HCT116 (cell line): ENCODE results near the gene GPR15.

Source experiments
- CEBPB ChIP-seq: IDR thresholded peaks from 2 replicates; pipeline ENCODE4 v1.6.1; 2012; ENCODE audit warnings: low read depth
- EGR1 ChIP-seq: IDR thresholded peaks from 2 replicates; pipeline ENCODE4 v1.6.1; 2012; ENCODE audit warnings: low read depth
- EZH2 ChIP-seq: fragments of 200-600 bp; sonication (generic); IDR thresholded peaks from 2 replicates; pipeline ENCODE4 v1.6.1; 2017; ENCODE audit warnings: antibody characterized with exemption, mixed run types
- EZH2phosphoT487 ChIP-seq: fragments of 200-600 bp; IDR thresholded peaks from 2 replicates; pipeline ENCODE4 v1.6.1; 2018; ENCODE audit warnings: antibody characterized with exemption, borderline replicate concordance
- JUND ChIP-seq: IDR thresholded peaks from 2 replicates; pipeline ENCODE4 v1.6.1; 2012
- MAX ChIP-seq: IDR thresholded peaks from 2 replicates; pipeline ENCODE4 v1.6.1; 2012
- POLR2A ChIP-seq: IDR thresholded peaks from 2 replicates; pipeline ENCODE4 v1.7.0; 2011; ENCODE audit warnings: borderline replicate concordance; ENCODE audit not compliant: insufficient read depth, insufficient read length; ENCODE audit errors: extremely low read depth
- REST ChIP-seq: IDR thresholded peaks from 2 replicates; pipeline ENCODE4 v1.6.1; 2012; ENCODE audit warnings: low read depth
- SP1 ChIP-seq: IDR thresholded peaks from 2 replicates; pipeline ENCODE4 v1.6.1; 2012; ENCODE audit warnings: low read depth
- SRF ChIP-seq: IDR thresholded peaks from 2 replicates; pipeline ENCODE4 v1.6.1; 2012; ENCODE audit warnings: low read depth
- YY1 ChIP-seq: IDR thresholded peaks from 2 replicates; pipeline ENCODE4 v1.6.1; 2011; ENCODE audit warnings: low read length, low read depth, moderate library complexity, mild to moderate bottlenecking; ENCODE audit not compliant: insufficient replicate concordance; ENCODE audit errors: extremely low read depth
- ZNF274 ChIP-seq: fragments of 200-500 bp; sonication (Bioruptor generic); IDR thresholded peaks from 2 replicates; pipeline ENCODE4 v1.6.1; 2014; ENCODE audit warnings: mild to moderate bottlenecking, low read depth, low read length, inconsistent platforms
- TF ChIP-seq, protein P1 (sequence below), 3 experiments: fragments of 200-600 bp in 1 of 3; sonication (generic) in 1 of 3; IDR thresholded peaks in 2 of 3; conservative IDR thresholded peaks in 1 of 3; 2 replicates each; pipeline ENCODE4 v1.5.1; 2012 to 2017; ENCODE audit warnings: low read depth in 2 of 3, low read length in 2 of 3, antibody characterized with exemption in 1 of 3, borderline replicate concordance in 1 of 3, control low read depth in 1 of 3, mild to moderate bottlenecking in 1 of 3, mixed read lengths in 1 of 3, mixed run types in 1 of 3, moderate library complexity in 1 of 3; ENCODE audit not compliant: insufficient read depth in 1 of 3
- TF ChIP-seq, protein P2 (sequence below): IDR thresholded peaks from 2 replicates; pipeline ENCODE4 v1.6.1; 2011; ENCODE audit warnings: mild to moderate bottlenecking, low read length, moderate library complexity; ENCODE audit not compliant: insufficient replicate concordance; ENCODE audit errors: extremely low read depth

GRCh38 chr3:98514948-98515347 lies 16.8 kb upstream of the GPR15 start:
- TF ChIP-seq, protein P1, sequence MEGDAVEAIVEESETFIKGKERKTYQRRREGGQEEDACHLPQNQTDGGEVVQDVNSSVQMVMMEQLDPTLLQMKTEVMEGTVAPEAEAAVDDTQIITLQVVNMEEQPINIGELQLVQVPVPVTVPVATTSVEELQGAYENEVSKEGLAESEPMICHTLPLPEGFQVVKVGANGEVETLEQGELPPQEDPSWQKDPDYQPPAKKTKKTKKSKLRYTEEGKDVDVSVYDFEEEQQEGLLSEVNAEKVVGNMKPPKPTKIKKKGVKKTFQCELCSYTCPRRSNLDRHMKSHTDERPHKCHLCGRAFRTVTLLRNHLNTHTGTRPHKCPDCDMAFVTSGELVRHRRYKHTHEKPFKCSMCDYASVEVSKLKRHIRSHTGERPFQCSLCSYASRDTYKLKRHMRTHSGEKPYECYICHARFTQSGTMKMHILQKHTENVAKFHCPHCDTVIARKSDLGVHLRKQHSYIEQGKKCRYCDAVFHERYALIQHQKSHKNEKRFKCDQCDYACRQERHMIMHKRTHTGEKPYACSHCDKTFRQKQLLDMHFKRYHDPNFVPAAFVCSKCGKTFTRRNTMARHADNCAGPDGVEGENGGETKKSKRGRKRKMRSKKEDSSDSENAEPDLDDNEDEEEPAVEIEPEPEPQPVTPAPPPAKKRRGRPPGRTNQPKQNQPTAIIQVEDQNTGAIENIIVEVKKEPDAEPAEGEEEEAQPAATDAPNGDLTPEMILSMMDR (IDR thresholded peaks at IDR 0.05 in 2 of 3, conservative IDR thresholded peaks at IDR 0.05 in 1 of 3; ENCODE audit: borderline replicate concordance in 1 of 3, insufficient read depth in 1 of 3, low read depth in 2 of 3, low read length in 2 of 3) = no peak
- TF ChIP-seq MAX (no peak), POLR2A (no peak), REST (no peak), ZNF274 (no peak), YY1 (no peak), SRF (no peak), CEBPB (no peak), SP1 (no peak), EGR1 (no peak), EZH2 (no peak), EZH2phosphoT487 (no peak), JUND (no peak)
- TF ChIP-seq, protein P2, sequence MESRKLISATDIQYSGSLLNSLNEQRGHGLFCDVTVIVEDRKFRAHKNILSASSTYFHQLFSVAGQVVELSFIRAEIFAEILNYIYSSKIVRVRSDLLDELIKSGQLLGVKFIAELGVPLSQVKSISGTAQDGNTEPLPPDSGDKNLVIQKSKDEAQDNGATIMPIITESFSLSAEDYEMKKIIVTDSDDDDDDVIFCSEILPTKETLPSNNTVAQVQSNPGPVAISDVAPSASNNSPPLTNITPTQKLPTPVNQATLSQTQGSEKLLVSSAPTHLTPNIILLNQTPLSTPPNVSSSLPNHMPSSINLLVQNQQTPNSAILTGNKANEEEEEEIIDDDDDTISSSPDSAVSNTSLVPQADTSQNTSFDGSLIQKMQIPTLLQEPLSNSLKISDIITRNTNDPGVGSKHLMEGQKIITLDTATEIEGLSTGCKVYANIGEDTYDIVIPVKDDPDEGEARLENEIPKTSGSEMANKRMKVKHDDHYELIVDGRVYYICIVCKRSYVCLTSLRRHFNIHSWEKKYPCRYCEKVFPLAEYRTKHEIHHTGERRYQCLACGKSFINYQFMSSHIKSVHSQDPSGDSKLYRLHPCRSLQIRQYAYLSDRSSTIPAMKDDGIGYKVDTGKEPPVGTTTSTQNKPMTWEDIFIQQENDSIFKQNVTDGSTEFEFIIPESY = no peak
